ENCODE measurements around the gene NOL11.
"Not testable (repeated sequence)": the region's sequence is repeated elsewhere in the genome, so short reads cannot be mapped to it uniquely, and the experiment has no call there.

The NOL11 gene

DNA sequence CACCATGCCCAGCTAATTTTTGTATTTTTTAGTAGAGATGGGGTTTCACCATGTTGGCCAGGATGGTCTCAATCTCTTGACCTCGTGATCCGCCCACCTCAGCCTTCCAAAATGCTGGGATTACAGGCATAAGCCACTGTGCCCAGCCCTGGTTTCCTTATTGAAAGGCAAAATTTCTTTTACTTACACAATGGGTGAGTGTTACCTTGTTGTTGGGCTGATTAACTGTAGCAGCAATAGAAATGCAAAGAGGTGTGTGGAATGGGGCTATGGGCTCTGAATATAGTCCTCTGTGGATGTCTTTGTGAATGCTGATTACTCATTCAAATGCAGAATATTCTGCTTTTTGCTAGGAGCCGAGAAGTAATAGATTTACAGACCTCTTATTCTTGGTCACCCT, 34.4 kb downstream of the NOL11 start:
- not testable (repeated sequence) for H2AK5ac ChIP-seq (ENCODE audit: low read length); H2BK5ac ChIP-seq (ENCODE audit: low read depth, low read length, poor library complexity); H3K9ac ChIP-seq (ENCODE audit: low read length); H2BK12ac ChIP-seq (ENCODE audit: low read length); H4K8ac ChIP-seq (ENCODE audit: low read depth, low read length); H3K9me3 ChIP-seq (ENCODE audit: insufficient read depth, low read depth, low read length); DNase-seq; H4K91ac ChIP-seq (ENCODE audit: low read depth, low read length); H3K18ac ChIP-seq (ENCODE audit: low read length); H4K12ac ChIP-seq (ENCODE audit: low read depth, low read length); H3K14ac ChIP-seq (ENCODE audit: low read length); H3K79me1 ChIP-seq (ENCODE audit: low read length); H3K4me3 ChIP-seq (ENCODE audit: low read depth, low read length); H2AFZ ChIP-seq (ENCODE audit: insufficient read depth, low read length, poor library complexity); H2BK120ac ChIP-seq (ENCODE audit: insufficient read depth, low read length, poor library complexity); H3K4me1 ChIP-seq (ENCODE audit: control insufficient read depth in 1 of 2, insufficient read depth in 2 of 2, low read length in 2 of 2); H3K27me3 ChIP-seq (ENCODE audit: insufficient read depth, low read length); H3K4ac ChIP-seq (ENCODE audit: low read depth, low read length); H3K4me2 ChIP-seq (ENCODE audit: low read length); H3K23ac ChIP-seq (ENCODE audit: low read length); H3K79me2 ChIP-seq (ENCODE audit: control insufficient read depth, insufficient read depth, low read length, poor library complexity); H3K27ac ChIP-seq (ENCODE audit: low read depth, low read length)
- H3K36me3 ChIP-seq (ENCODE audit: control insufficient read depth in 1 of 2, insufficient read depth in 2 of 2, low read length in 2 of 2), result peaks cover 15 to 19% of the 10 kb centered on the region in 2 experiments
- WGBS (ENCODE audit: extremely low coverage, insufficient coverage, insufficient read length), result no CpG with 5 or more reads among the region's 3 CpGs

DNA sequence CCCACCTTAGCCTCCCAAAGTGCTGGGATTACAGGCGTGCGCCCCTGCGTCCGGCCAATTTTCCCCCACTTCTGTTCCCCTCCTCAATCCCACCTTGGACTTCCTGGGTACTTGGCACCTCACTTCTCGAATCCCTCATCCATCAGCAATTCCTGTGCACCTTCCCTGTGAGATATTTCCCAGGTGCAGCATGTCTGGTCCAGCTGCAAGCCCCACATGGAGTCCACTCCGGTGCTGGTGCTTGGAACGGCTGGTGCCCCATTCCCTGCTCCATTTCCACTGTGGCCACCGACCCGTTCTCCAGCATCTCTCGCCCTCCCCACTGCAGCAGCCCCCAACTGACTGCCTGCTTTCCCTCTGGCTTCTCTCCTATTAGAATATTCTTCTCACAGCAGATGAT, 35.3 kb downstream of the NOL11 start:
- H3K18ac ChIP-seq (ENCODE audit: low read length), result no peak overlapping the region
- no peak for DNase-seq
- no peak overlapping the region for H4K91ac ChIP-seq (ENCODE audit: low read depth, low read length)
- no peaks in the 10 kb centered on the region for H3K4me1 ChIP-seq (ENCODE audit: control insufficient read depth in 1 of 2, insufficient read depth in 2 of 2, low read length in 2 of 2)
- H3K23ac ChIP-seq (ENCODE audit: low read length), result no peak overlapping the region
- no peak overlapping the region for H2BK12ac ChIP-seq (ENCODE audit: low read length)
- no CpG with 5 or more reads among the region's 10 CpGs for WGBS (ENCODE audit: extremely low coverage, insufficient coverage, insufficient read length)
- H2AK5ac ChIP-seq (ENCODE audit: low read length), result no peak overlapping the region
- H3K36me3 ChIP-seq (ENCODE audit: control insufficient read depth in 1 of 2, insufficient read depth in 2 of 2, low read length in 2 of 2), result peaks cover 15 to 18% of the 10 kb centered on the region in 2 experiments
- H4K8ac ChIP-seq (ENCODE audit: low read depth, low read length), result no peak overlapping the region
- H3K27me3 ChIP-seq (ENCODE audit: insufficient read depth, low read length), result no peaks in the 10 kb centered on the region
- H3K9ac ChIP-seq (ENCODE audit: low read length), result no peak overlapping the region
- H3K27ac ChIP-seq (ENCODE audit: low read depth, low read length), result no peak overlapping the region
- H3K9me3 ChIP-seq (ENCODE audit: insufficient read depth, low read depth, low read length), result peaks cover 2% of the 10 kb centered on the region
- H3K4me2 ChIP-seq (ENCODE audit: low read length), result no peak overlapping the region
- no peaks in the 10 kb centered on the region for H3K79me1 ChIP-seq (ENCODE audit: low read length)
- no peak overlapping the region for H2AFZ ChIP-seq (ENCODE audit: insufficient read depth, low read length, poor library complexity)
- H3K4ac ChIP-seq (ENCODE audit: low read depth, low read length), result no peak overlapping the region
- H4K12ac ChIP-seq (ENCODE audit: low read depth, low read length), result no peak overlapping the region
- H2BK120ac ChIP-seq (ENCODE audit: insufficient read depth, low read length, poor library complexity), result no peak overlapping the region
- H3K79me2 ChIP-seq (ENCODE audit: control insufficient read depth, insufficient read depth, low read length, poor library complexity), result no peaks in the 10 kb centered on the region
- no peak overlapping the region for H3K4me3 ChIP-seq (ENCODE audit: low read depth, low read length)
- no peak overlapping the region for H3K14ac ChIP-seq (ENCODE audit: low read length)
- no peak overlapping the region for H2BK5ac ChIP-seq (ENCODE audit: low read depth, low read length, poor library complexity)

DNA sequence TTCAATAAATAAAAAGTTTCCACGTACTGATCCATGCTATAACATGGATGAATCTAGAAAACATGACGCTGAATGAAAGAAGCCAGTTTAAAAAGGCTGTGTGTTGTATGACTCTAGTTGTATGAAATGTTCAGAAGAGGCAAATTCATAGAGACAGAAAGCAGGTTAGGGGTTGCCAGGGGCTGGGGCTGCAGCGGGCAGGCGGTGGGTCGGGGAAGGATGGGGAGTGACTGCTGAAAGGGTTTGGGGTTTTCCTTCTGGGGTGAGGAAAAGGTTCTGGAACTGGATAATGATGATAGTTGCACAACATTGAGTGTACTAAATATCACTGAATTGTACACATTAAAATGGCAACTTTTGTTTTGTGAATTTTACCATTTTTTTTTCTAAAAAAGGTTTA, 36.3 kb downstream of the NOL11 start:
- H2BK12ac ChIP-seq (ENCODE audit: low read length), result no peak overlapping the region
- no peak overlapping the region for H3K27ac ChIP-seq (ENCODE audit: low read depth, low read length)
- WGBS (ENCODE audit: extremely low coverage, insufficient coverage, insufficient read length), result no CpG with 5 or more reads among the region's 5 CpGs
- H2AK5ac ChIP-seq (ENCODE audit: low read length), result no peak overlapping the region
- no peak overlapping the region for H3K23ac ChIP-seq (ENCODE audit: low read length)
- no peak overlapping the region for H2BK5ac ChIP-seq (ENCODE audit: low read depth, low read length, poor library complexity)
- H2BK120ac ChIP-seq (ENCODE audit: insufficient read depth, low read length, poor library complexity), result no peak overlapping the region
- H3K79me1 ChIP-seq (ENCODE audit: low read length), result no peaks in the 10 kb centered on the region
- no peak overlapping the region for H3K4me2 ChIP-seq (ENCODE audit: low read length)
- H3K27me3 ChIP-seq (ENCODE audit: insufficient read depth, low read length), result no peaks in the 10 kb centered on the region
- H3K36me3 ChIP-seq (ENCODE audit: control insufficient read depth in 1 of 2, insufficient read depth in 2 of 2, low read length in 2 of 2), result peaks cover 9 to 13% of the 10 kb centered on the region in 2 experiments
- no peak overlapping the region for H4K8ac ChIP-seq (ENCODE audit: low read depth, low read length)
- H3K9me3 ChIP-seq (ENCODE audit: insufficient read depth, low read depth, low read length), result peaks cover 2% of the 10 kb centered on the region
- H3K4ac ChIP-seq (ENCODE audit: low read depth, low read length), result no peak overlapping the region
- no peak overlapping the region for H4K91ac ChIP-seq (ENCODE audit: low read depth, low read length)
- no peak overlapping the region for H3K9ac ChIP-seq (ENCODE audit: low read length)
- H3K79me2 ChIP-seq (ENCODE audit: control insufficient read depth, insufficient read depth, low read length, poor library complexity), result no peaks in the 10 kb centered on the region
- H3K4me1 ChIP-seq (ENCODE audit: control insufficient read depth in 1 of 2, insufficient read depth in 2 of 2, low read length in 2 of 2), result no peaks in the 10 kb centered on the region
- no peak overlapping the region for H3K18ac ChIP-seq (ENCODE audit: low read length)
- no peak overlapping the region for H2AFZ ChIP-seq (ENCODE audit: insufficient read depth, low read length, poor library complexity)
- no peak for DNase-seq
- H3K4me3 ChIP-seq (ENCODE audit: low read depth, low read length), result no peak overlapping the region
- no peak overlapping the region for H3K14ac ChIP-seq (ENCODE audit: low read length)
- no peak overlapping the region for H4K12ac ChIP-seq (ENCODE audit: low read depth, low read length)

DNA sequence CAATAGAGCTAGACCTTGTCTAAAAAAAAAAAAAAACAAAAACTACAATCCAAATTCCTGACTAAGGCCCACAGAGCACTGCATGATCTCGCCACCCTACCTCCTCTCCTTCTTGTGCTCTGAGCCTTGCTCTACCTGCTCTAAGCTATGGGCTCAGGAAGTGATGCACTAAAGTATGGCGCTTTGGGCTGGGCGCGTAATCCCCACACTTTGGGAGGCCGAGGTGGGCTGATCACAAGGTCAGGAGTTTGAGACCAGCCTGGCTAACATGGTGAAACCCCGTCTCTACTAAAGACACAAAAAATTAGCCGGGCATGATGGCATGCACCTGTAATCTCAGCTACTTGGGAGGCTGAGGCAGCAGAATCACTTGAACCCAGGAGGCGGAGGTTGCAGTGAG, 37.0 kb downstream of the NOL11 start:
- H2AK5ac ChIP-seq (ENCODE audit: low read length); H3K4me2 ChIP-seq (ENCODE audit: low read length); H3K79me2 ChIP-seq (ENCODE audit: control insufficient read depth, insufficient read depth, low read length, poor library complexity); H4K12ac ChIP-seq (ENCODE audit: low read depth, low read length); DNase-seq; H3K79me1 ChIP-seq (ENCODE audit: low read length); H2BK5ac ChIP-seq (ENCODE audit: low read depth, low read length, poor library complexity); H3K9me3 ChIP-seq (ENCODE audit: insufficient read depth, low read depth, low read length); H3K4me1 ChIP-seq (ENCODE audit: control insufficient read depth in 1 of 2, insufficient read depth in 2 of 2, low read length in 2 of 2); H4K91ac ChIP-seq (ENCODE audit: low read depth, low read length); H3K4ac ChIP-seq (ENCODE audit: low read depth, low read length); H2AFZ ChIP-seq (ENCODE audit: insufficient read depth, low read length, poor library complexity); H3K23ac ChIP-seq (ENCODE audit: low read length); H4K8ac ChIP-seq (ENCODE audit: low read depth, low read length); H3K9ac ChIP-seq (ENCODE audit: low read length); H2BK12ac ChIP-seq (ENCODE audit: low read length); H3K18ac ChIP-seq (ENCODE audit: low read length); H3K4me3 ChIP-seq (ENCODE audit: low read depth, low read length); H3K27me3 ChIP-seq (ENCODE audit: insufficient read depth, low read length); H3K14ac ChIP-seq (ENCODE audit: low read length); H2BK120ac ChIP-seq (ENCODE audit: insufficient read depth, low read length, poor library complexity); H3K27ac ChIP-seq (ENCODE audit: low read depth, low read length): not testable (repeated sequence)
- no CpG with 5 or more reads among the region's 8 CpGs for WGBS (ENCODE audit: extremely low coverage, insufficient coverage, insufficient read length)
- peaks cover 7 to 11% of the 10 kb centered on the region in 2 experiments for H3K36me3 ChIP-seq (ENCODE audit: control insufficient read depth in 1 of 2, insufficient read depth in 2 of 2, low read length in 2 of 2)

Data from trophoblast cell (in vitro differentiated cells and primary cell).